RKO (cell line): ENCODE measurements around the gene VCL.
"Not testable (repeated sequence)": the region's sequence is repeated elsewhere in the genome, so short reads cannot be mapped to it uniquely, and the experiment has no call there.

Experiments
- DNase-seq: peaks from one replicate; pipeline ENCODE4 v3.0.0-alpha.2; 2016; ENCODE audit warnings: low spot score

The VCL gene

DNA sequence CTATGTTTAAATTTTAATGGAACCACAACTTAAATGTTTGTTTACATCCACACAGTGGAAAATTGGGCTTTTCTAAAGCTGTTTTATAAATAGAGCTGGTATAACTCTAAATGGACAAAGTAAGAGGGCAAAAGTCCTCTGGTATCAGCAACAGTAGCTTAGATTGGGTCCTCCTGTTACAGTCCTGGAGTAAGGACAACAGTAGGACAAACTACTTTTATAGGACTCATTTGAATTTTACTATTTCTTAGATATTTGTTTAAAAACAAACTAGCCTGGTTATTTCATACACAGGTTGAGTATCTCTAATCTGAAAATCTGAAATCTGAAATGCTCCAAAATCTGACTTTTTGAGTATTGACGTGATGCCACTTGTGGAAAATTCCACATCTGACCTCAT lies 8.4 kb downstream of the VCL start:
- DNase-seq: no peak

DNA sequence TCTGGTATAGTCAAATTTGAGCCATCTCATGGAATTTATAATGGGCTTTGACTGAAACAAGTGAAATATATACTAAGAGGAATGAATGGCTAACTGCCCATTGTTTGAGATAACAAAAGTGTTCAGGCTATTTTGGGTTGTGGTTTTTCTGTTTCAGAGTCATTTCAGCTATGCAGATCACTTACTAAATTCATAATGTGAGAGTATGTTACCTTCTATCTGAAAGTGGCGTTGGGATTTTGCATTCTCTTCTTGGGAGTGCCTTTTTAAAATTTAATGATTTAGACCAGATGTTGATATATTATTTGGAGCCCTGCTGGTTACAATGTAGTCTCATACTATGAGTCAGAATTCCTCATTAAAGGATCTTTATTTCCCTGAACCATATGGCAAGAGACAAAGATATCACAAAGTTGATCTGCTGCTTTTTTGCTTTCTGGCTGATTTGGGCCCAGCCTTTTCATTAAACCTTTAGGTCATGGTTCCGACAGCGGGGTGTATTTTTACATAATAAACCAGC lies 10.4 kb downstream of the VCL start:
- peak; percentile 23 for DNase-seq

DNA sequence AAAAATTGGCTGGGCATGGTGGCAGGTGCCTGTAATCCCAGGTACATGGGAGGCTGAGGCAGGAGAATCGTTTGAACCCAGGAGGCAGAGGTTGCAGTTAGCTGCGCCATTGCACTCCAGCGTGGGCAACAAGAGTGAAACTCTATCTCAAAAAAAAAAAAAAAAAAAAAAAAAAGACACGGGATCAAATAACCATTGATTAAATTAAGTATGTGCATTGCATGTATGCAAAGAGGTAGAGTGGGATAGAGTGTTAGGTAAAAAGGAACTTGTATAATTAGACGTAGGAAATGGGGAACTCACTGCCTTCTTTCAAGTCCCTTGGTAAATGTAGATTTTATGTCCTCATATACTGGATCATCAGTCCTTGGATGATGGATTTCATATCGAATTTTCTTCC lies 13.1 kb downstream of the VCL start:
- no peak for DNase-seq

DNA sequence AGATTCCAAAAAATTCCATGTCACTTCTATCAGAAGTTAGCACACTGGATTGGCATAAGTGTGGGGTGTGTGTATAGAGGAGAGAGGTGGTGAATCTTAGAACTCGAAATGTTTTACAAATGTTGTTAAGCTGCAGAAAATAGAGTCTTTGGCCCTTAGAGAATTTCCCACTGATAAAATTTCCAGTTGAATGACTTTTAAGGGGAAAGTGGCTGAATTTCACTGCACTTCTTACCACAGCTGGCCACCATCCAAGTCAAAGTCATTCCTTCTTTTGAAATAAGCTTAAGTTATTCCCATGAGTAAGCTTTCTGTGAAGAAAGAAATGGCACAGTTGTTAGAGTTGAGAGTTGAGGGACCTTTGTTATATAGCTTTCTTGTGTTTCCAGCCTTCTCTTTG lies 13.9 kb downstream of the VCL start:
- peak; percentile 45 for DNase-seq

DNA sequence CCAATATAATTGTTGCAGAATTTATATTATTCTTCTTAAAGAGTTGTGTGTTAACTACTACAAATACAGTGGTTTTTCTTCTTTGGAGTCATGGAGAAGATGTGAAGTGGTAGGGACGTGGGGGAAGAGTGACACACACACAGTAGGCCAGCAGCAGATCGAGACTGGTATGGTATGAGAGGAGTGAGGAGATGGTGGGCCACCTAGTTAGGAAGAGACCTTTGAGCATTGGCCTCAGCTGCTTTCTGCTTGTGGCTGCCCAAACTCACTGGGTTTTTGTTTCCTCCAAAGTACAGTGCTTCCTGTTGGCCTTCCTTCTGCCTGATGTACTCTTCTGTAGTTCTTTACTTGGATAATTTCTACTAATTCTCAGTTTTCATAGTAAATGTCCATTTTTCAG lies 14.6 kb downstream of the VCL start:
- DNase-seq: no peak

DNA sequence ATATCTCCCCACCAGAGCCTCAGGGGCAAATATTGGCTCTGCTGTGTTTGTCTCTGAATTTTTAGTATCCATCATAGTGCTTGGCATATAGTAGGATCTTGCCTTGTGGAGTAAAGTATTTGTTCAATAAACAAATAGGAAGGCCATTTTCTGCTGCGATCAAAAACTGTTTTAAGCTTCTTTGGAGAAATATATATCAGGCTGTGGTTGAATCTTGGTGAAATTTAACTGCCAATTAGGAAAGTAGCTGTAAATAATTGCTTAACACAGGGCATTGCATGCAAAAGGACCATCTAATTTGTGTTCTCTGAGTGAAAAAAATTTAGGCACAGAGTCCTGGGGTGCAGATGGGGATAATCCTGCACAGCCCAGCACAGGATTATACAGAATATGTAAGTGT lies 15.1 kb downstream of the VCL start:
- DNase-seq: no peak

DNA sequence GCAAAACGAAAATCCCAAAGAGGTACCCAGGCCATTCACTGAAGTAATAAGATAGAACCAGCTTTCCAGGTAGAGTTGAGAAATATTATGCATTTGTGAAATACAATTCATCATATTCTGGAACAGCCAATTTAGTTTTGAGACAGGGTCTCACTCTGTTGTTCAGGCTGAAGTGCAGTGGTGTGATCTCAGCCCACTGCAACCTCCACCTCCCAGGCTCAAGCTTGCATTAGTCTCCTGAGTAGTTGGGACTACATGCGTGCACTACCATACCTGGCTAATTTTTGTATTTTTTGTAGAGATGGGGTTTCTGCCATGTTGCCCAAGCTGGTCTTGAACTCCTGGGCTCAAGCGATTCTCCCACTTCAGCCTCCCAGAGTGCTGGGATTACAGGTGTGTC lies 16.7 kb downstream of the VCL start:
- DNase-seq: not testable (repeated sequence)

DNA sequence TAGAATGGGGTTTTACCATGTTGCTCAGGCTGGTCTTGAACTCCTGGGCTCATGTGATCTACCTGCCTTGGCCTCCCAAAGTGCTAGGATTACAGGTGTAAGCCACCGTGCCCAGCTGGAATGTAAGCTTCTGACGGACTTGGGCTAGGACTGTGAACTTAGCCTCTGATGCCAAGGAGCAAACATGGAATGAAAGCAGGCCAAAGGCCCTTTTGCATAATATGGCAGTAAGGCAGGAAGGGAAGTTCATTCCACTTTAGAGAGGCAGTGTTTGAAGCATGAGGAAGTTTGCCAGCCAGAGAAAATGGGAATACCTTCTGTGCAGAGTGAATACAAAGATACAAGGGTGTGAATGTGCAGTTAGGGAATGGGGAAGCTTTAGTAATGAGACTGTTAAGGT lies 20.3 kb downstream of the VCL start:
- DNase-seq: no peak

DNA sequence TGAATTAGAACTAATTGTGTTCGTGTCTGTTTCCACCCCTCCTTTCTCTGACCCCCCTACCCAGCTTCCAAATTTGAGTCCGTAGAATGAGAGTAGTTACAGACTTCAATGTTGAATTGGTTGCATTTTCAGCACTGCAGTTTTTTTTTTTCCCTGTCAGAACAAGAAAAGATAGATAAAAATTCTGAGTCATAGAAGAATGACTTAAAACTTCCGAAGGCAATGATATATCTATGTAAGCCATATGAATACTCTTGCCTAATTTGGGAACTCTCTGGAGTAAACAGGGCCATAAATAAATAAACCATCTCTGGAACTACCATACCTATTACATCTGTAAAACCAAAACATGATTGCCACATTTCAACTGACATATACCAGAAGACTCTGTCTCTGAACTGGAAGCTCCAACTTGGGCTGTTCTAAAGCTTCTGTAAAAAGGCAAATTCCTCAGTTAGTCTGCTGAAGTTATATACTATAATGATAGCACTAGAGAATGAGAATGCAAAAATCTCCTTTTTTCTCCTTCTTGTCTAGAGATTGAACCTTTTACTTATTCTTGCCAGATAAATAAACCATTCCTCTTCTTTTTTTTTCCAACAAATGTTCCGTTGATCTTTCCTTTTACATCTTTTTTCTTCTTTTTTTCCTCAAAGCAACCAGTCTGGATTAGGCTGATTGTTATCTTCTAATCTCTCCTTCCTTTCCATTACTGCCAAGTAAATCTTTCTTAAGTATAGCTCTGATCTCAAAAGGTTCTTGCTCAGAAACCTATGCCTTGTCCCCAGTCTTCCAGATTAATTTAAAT lies 23.5 kb downstream of the VCL start:
- DNase-seq: peak; percentile 31

DNA sequence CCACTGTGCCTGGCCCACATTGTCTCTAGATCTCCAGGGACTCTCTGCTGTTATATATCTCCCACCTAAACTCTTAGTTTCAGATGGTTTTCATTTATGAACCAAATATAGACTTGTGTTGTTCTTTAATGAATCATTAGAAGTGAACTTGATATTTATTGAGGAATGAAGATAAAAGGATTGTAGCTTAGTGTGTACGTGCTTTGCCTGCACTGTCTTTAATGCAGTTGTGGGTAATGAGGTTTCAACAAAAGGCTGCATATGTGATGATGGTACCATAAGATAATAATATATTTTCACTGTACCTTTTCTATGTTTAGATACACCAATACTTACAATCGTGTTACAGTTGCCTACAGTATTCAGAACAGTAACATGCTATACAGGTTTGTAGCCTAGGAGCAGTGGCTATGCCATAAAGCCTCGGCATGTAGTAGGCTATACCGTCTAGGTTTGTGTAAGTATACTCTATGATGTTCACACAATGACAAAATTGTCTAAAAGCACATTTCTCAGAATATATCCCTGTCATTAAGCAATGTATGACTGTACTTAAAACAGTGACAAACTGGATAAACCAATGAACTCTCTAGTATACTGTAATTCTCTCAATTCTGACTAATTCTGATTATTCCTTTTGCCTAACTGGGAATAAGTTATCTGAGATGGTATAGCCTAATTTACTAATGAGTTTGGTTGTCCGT lies 25.2 kb downstream of the VCL start:
- DNase-seq: no peak

DNA sequence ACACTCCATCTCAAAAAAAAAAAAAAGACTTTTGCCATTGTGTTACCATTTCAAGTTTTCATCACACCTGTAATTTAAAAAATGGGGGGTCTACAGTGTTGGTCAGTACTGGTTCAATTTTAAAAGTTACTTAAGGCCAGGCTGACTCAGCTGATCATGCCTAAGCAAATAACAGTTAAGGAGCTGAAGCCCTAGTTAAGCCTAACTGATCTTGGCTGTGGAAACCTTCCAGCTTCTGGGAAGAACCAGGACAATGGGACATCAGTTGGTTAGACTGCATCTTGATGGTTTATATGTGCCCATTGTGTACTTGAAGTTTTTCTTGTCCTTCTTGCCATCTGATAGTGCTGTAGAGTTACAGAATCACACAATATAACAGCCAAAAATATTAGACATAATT lies 26.7 kb downstream of the VCL start:
- no peak for DNase-seq

DNA sequence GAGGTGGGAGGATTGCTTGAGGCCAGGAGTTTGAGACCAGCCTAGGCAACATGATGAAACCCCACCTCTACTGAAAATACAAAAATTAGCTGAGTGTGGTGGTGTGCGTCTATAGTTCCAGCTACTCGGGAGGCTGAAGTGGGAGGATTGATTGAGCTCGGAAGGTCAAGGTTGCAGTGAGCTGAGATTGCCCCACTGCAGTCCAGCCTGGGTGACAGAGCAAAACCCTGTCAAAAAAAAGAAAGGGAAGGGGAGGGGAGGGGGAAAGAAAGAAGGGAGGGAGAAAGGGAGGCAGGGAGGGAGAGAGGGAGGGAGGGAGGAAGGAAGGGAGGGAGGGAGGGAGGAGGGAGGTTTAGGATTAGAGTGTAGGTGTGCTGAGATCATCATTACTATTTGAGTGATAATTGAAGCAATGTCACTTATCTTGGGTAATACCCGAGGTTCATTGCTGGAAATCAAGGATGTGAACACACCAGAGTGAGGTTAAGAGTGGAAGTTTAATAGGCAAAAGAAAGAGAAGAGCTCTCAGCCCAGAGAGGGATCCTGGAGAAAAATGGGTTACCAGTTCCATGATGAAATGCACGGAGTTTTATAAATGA lies 27.6 kb downstream of the VCL start:
- DNase-seq: no peak

DNA sequence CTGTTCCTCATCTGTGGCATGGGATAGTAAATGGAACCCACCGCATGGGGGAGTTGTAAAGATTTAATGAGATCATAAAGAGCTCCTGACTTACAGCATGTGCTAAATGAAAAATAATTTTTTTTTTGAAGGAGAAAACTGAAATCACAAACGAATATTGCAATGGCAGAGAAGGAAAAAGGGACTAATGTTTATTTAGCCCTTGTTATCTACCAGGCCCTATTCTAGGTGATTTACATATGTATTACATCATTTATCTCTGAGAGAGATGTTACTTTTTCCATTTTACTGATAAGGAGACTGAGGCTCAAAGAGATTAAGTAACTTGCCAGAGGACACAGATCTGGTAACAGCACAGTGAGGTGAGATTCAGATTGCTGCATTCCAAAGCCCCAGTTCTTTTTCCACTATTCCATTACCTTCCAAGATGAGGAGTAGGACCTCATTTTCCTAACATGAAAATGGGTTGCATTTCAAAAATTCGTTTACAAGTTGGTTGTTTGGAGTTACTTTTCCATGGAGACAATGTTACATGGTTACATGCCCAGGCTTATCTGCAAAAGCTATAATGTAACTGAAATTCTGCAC lies 28.6 kb downstream of the VCL start:
- no peak for DNase-seq

DNA sequence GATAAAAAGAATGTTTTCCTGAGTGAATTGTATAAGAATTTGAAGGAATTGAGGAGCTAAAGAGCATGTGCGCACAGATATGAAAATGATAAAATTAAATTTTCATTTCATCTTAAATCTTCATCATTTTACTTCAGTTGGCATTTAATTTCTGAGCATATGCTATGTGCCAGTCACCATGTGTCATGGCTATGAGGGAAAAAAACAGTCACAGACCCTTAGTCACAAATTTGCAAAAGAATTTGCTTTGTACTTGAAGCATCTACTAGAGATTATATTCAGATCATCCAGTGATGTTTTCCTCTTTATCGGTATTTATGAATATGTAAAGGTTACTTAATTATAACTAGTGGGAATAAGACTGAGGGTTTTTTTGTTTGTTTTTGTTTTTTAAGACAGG lies 29.8 kb downstream of the VCL start:
- peak; percentile 65 for DNase-seq

DNA sequence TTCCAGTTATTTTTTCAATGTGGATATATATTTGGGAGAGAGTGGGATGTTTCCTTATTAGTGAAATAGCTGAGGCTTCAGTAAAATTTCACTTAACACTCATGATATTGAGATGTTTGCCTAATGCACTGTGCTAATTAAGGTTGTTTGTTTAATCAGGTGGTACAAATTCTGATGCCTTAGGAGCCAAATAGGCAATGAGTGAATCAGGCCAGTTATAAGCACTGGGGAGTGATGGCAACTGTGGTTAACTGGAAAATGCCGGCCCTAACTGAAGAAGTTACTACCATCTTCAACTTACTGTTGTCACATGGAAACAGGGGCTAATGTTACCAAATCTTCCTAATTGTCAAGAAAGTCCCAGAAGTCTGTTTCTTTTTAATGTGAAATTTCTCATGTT lies 32.0 kb downstream of the VCL start:
- DNase-seq: no peak

DNA sequence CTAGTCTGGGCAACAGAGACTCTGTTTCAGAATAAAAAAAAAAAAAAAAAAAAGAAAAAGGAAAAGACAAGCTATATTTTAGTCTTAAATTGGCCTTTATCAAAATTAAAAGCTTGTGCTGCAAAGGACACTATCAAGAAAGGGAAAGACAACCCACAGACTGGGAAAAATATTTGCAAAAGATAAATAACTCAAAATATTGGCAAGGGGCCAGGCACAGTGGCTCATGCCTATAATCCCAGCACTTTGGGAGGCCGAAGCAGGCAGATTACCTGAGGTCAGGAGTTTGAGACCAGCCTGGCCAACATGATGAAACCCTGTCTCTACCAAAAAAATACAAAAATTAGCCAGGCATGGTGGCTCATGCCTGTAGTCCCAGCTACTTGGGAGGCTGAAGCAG lies 34.3 kb downstream of the VCL start:
- not testable (repeated sequence) for DNase-seq

DNA sequence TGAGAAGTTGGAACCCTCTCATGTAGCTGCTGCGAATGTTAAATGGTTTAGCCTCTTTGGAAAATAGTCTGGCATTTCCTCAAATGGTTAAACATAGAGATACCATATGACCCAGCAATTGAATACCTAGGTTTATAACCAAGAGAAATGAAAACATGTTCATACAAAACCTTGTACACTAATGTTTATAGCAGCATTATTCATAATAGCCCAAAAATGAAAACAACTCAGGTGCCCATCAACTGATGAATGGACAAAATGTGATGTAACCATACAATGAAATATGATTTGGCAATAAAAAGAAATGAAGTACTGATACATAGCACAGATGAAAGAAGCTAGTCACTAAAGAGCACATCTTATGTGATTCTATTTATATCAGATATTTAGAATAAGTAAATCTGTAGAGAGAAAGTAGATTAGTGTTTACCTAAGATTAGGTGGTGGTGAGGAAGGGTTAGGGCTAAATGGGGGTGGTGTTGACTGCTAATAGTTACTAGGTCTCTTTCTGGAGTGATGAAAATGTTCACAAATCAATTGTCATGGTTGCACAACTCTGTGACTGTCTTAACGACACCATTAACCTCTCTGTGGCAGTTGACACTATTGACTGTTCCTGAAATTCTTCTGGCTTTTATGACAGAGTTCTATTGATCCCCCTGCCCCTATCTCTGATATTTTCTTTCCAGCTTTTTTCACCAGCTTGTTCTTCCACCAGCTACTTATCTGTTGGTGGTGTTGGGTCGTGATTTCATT lies 35.2 kb downstream of the VCL start:
- no peak for DNase-seq

DNA sequence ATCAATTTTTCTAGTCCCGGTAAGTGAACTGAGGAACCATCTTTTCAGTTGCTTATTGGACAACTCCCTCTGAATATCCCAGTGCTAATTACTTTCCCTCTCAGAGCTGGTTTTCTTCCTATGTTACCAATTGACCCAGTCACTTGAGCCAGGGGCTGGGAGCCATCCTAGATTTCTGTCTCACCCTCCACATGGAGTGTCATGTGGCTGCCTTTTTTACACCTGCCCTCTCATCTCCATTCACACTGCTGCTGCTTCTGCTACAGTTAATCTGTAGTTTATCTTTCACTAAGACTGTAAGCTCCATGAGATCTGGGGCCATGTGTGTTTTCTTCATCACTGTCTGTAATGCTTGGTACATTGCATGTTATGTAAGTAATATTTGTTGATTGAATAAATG lies 35.8 kb downstream of the VCL start:
- DNase-seq: no peak

DNA sequence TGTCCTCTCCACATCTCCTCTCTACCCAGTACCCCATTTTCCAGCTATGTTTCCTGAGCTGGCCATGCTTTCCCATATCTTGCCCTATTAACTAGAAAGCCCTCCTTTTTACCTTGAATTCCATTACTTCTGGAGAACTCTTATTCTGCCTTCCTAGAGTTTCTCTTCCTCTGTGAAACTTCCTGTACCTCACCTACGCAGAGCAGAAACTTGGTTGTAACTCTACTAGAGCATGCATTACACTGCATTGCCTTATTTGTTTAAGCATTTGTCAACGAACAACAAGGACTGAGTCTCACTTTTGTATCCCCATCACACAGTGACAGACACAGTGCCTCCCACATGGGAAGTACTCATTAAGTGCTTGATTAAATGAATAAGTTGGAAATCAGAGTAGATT lies 36.4 kb downstream of the VCL start:
- DNase-seq: no peak

DNA sequence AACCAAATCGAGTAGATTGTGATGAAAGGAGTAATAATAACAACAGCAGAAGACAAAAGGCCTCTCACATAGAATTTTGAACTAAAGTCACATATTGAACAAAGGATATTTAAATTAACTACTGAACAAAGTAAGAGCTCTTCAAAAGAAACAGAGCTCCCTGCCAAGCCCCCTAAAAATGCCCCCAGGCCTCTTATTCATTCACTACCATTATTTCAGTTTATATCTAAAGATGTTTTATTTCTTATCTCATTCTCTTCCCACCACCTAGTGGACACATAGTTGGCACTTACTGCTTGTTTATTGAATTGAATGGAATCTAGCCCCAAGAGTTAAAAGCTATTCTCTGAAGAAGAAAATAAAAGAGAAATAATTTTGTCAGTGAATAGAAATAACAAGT lies 37.4 kb downstream of the VCL start:
- no peak for DNase-seq

DNA sequence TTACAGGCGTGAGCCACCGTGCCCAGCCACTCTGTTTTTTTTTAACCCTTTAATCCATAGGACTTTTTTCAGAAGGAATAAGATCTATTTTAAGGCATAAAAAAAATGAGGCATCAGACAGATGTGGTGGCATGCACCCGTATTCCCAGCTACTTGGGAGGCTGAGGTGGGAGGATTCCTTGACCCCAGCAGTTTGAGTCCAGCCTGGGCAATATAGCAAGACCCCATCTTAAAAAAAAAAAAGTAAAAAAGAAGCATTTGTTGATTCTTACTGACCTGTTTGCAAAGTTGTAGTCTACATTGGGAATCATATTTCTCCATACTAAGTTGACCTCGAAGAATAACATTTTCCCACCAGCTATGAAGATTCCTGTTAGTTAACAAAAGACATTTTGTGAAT lies 38.6 kb downstream of the VCL start:
- no peak for DNase-seq

DNA sequence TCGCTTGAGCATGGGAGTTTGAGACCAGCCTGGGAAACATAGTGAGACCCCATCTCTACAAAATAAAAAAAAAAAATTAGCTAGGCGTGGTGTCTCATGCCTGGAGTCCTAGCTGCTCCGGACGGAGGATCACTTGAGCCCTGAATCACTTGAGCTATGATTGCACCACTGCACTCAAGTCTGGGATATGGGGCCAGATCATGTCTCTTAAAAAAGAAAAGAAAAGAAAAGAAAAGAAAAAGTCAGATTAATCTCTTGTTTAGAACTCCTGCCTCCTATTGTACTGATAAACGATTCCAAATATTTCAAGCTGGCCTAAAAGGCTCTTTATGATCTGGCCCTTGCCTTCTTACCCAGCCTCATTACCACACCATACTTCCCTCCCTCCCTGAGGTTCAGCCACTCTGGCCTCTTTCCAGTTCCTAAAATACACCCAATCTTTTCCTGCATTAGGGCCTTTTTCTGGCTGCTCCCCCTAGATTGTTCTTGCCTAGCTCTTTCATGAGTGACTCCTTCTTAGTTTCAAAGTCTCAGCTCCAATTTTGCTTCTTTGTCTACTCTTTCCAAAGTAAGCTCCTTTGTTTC lies 41.7 kb downstream of the VCL start:
- DNase-seq: no peak
